GM19467 (cell line): ENCODE results near the gene CNNM2.
A peak's percentile ranks its signal among the peaks of the same experiment; 100 is the strongest.
"Not testable (repeated sequence)": the region's sequence is repeated elsewhere in the genome, so short reads cannot be mapped to it uniquely, and the experiment has no call there.

Experiments
- ATAC-seq: cut with Tn5 transposase; IDR thresholded peaks from one replicate; pipeline ENCODE4 v1.9.1; 2021; ENCODE audit warnings: mild to moderate bottlenecking, moderate library complexity; ENCODE audit not compliant: unreplicated experiment

CNNM2 gene

DNA sequence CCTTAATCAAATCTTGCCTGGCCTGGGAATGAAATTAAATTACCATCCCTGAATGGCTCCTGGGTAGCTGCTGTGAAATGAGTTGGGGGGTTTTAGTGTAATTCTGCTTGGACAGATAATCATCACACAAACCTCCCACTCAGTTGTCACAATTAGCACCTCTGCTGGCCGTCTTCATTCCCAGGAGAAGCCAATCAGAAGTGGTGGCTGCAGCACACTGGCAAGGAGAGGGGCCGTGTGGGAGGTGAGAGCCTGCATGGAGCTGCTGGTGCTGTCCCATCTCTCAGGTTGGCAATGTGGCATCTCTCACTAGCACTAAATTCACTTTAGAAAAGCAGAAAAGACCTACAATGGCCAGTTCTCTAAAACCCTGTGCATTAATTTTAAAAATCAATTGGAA is 182.5 kb downstream of the CNNM2 start:
- ATAC-seq = no peak

DNA sequence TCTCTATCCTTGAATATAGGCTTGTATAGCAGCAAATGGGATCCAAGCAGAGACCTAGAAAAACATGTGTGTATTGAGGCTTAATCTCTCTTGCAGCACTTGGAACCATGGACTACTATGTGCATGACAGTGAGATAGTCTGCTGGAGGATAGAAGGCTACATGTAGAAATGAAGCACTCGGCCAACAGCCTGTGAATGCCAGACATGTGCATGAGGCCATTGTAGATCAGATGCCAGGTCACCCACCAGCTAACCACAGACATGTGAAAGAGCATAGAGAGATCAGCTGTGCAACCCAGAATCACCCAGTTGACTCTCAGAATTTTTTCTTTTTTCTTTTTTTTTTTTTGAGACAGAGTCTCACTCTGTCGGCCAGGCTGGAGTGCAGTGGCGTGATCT is 184.1 kb downstream of the CNNM2 start:
- no peak for ATAC-seq

DNA sequence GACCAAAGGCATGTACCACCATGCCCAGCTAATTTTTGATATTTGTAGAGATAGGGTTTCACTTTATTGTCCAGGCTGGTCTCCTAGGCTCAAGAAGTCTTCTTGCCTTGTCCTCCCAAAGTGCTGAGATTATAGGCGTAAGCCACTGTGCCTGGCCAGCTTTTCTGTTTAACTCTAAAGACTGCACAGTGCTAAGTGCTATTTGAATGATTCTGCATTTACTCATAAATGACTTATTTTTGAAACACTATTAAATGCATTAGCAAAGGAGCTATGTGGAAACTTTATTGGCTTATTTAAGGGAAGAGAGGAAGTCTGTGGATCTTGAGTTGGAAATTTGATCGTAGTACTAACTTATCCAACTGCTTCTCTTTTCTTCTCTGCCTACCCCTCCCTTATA is 185.9 kb downstream of the CNNM2 start:
- ATAC-seq = no peak

DNA sequence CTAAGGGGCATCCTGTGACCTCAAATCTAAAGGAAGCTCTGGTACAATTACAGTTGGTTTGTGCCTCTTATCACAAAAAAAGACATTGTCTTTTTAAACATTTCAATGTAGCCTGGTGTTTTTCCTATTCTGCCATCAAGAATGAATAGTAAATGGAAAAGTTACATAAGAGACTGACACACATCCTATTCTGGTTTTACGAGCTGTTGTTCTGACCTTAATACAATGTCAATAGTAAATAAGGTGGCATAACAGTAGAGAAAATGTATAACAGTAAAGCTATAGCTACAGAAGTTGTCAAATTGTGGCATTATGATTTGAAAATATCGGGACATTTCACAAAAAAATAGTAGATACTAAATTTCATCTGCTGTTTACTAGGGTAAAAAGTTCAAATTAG is 186.6 kb downstream of the CNNM2 start:
- ATAC-seq = no peak

DNA sequence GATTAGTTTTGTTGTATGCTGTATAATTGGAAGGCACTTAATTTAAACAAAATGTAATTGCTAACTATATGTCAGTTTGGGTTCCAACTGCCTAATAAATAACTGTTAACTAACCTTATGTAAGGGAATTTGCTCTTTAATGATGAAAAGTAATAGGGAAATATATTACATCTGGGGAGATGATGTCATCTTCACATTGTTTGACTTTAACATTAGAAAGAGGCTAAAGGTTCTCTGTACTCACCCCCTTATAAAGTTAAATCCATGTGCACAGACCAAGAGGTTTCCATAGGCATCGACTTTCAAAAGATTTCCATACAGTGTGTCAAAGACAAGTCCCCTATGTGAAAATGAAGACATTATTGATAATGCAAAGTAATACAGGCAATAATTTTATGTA is 187.4 kb downstream of the CNNM2 start:
- ATAC-seq = no peak

DNA sequence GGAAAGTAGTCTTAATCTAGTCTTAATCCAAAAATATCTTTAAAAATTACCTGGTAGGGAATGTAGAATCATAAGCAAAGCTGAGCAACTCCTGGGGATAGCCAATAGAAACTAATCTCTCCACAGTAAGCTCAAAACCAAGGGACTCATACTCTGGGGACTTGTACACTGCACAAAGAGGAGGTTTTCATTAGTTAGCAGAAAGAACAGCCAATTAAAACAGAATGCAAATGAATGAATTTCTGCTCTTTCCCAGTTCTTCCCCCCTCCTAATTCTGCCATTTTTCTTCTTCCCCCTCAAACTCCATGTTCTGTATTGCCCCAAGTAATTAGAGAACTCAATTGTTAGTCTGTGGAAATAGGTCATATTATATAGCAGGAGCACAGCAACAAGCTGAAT is 188.4 kb downstream of the CNNM2 start:
- no peak for ATAC-seq

DNA sequence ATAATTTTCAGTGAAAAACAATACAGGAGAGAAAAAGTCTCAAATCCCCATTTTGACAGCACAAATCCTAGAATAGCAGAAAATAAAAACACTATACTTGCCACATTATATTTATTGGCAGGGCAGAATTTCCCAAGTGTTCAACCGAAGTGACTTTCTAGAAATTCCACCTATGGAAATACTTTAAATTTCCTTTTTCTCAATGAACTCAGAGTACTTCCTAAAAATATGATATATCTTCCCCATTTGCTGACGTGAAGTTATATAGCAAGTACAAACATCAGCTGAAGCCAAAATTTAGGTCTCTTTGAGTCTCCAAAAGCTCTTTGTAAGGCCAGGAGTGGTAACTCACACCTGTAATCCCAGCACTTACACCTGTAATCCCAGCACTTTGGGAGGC is 191.7 kb downstream of the CNNM2 start:
- no peak for ATAC-seq

DNA sequence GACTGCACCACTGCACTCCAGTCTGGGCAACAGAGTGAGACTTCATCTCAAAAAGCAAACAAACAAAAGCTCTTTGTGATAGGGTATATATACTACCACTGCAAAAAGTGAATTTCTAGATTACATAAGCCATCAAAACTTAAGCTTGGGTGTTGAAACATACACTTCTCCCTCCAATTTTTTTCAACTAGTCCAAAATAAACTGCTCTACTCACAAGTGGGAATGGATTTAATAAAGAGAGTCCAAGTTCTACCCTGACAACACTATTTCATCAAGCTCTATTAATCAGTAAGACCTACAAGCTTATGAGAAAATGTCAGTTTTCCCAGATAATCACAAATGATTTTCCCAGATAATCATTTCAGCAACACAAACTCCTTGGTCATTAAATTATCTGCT is 192.3 kb downstream of the CNNM2 start:
- no peak for ATAC-seq

DNA sequence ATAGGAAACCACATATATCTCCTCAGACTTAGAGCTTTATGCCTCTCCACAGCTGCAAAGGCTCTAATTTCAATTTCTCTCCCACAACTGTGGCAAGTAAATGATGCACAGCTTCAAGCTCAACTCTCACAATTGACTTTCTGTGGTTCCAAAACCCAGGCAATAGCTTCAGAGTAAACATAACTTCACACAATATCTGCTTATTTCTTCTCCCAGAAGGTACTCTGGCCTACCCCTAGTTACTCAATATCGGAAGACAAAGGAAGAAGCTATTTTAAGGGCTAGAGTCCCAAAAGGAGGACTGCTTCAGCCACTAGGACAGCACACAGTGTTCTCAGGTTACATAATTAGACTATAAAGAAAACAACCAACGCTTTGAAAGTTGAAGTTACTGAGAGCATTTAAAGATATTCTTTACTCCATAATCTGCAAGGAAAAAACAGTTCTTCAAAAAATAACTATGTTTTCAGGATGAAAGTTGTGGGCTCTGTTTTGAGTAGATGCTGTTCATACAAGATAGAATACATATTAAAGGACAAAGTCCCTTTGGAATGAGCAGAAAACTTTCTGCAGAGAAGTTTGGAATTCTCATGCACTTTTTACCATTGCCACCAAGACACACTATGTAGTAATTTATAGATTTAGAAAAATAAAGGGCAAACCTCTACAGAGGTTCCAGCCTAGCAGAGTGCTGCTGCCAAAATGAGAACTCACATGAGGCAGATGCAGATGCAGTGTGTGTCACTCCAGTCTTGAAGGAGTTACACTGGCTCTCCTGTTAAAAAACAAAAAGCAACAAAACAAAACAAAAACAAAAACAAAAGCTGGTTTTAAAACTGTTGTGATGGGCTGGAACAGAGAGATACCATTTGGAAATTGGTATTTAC is 193.2 kb downstream of the CNNM2 start:
- ATAC-seq = peak; percentile 6

DNA sequence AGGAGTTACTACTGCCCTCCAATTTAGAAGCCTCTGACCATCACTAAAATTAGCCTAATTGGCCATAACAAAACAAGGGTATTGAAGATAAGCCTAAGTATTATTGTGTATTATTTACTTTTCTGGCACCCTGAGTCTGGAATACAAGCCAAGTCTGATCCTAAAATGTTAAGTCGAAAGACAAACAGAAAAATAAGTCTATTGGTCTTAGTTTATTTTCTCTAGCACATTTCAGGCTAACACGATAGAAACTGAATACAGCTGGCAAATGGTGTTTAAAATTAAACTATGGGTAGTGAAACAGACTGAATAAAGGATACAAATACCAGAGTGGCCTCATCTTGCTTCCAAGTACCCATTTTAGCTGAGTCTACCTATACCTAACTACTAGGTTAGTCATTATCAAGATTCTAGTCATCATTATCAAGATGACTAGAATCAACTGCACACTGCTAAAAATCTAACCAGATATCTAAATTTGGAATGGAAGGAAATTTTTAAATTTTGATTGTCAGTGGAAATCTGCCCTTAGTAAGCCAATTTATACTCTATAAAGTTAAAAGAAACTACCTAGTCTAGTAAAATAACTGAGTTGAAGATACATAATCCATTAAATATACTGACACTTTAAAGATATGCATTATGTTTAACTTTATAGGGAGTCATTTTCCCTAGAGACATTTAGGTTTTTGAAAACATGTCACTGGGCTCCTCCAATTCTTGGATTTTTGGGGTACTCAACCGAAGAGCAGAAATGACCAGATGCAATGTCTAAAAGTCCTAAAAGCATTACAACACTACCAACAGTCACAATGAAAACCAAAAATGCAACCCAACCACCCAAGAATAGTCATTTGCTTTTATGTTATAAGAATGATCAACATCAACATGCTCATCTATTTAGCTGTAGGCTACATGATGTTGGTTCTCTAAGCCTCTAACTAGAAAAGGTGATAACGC is 194.1 kb downstream of the CNNM2 start:
- ATAC-seq = peak; percentile 49

DNA sequence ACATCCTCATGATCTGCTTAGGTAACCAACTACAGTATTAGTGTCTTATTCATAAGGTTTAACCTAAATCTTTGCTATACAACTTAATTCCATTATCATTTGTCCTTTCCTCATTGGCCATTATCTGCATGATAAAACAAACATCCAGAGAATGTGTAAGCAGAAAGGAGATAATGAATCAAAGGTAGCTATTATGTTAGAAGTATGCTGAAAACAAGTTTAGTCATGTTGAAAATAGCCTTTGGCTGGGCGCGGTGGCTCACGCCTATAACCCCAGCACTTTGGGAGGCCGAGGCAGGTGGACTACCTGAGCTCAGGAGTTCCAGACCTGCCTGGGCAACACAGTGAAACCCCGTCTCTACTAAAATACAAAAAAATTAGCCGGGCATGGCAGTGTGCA is 196.8 kb downstream of the CNNM2 start:
- no peak for ATAC-seq

DNA sequence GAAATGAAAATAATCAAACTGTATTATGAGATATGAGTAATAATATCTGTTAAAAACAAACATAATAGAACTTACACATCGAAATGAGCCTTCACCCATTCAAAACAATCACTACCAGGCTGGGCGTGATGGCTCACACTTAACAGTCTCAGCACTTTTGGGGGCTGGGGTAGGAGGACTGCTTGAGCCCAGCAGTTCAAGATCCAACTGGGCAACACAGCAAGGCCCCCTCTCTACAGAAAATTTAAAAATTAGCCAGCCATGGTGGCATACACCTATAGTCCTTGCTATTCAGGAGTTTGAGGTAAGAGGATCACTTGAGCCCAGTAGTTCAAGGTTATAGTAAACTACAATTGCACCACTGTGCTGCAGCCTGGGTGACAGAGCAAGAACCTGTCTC is 199.2 kb downstream of the CNNM2 start:
- no peak for ATAC-seq

DNA sequence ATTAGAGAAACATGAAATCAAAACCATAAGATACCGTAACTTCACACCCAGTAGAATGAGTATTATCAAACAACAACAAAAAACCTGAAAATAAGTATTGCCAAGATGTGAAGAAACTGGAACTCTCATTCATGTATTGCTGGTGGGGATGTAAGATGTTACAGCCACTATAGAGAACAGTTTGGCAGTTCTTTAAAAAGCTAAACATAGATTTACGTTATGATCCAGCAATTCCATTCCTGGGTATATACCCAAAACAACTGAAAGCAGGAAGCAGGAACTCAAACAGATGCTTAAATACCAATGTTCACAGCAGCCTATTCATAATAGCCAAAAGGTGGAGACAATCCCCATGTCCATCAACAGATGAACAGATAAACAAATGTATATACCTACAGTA is 202.5 kb downstream of the CNNM2 start:
- ATAC-seq = no peak

DNA sequence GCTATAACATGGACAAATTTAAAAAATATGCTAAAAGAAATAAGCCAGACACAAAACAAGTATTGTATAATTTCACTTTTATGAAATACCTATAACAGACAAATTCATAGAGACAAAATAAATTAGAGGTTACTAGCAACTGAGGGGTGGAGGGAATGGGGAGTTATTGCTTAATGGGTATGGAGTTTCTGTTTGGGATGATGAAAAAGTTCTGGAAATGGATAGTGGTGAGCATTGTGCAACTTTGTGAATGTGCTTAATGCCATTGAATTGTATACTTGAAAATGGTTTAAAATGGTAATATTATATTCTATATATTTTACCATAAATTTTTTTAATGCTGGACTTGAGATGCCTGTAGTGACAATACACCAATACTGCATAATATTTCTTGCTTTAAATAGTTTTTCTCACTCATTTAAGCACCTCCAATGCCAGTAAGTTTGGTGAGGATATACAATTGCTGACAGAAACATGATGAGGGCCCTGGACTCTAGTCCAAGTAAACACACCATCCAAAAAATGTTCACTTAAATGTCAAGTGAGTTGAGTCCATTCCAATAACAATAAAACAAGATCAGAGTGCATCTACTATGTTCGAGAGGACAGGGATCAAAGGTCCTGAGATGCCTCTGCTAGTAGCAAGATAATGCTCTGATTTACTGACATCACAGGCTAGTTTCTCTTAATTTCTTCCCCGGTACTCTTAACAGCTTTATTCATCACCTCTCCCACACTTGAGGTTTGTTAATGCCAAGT is 203.1 kb downstream of the CNNM2 start:
- no peak for ATAC-seq

DNA sequence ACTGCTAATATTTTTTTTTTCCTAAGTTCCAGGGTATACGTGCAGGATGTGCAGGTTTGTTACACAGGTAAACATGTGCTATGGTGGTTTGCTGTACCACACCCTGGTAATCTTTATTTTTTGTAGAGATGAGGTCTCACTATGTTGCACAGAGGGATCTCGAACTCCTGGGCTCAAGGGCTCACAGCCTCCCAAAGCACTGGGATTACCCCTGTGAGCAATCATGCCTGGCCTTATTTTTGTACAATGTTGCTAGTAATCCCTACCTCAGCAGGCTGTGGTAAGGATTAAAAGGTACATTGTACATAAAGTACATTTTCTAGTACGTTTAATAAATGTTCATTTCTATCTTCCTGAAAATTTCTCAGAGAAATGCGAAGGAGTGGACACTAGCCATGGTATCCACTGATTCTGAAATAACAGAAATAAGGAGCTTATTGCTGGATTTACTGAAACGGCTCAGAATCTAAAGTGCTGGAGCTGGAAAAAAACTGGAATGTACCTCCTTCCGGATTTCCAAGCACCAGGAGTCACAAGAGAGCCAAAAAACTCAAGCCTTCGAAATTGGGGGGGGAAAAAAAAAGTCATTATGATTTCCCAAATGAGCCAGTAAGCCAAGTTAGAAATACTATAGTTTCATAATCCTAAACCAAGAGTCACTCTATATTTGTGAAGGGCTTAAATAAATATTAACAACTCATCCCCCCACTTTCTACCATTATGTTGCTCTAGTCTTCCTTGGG is 205.4 kb downstream of the CNNM2 start:
- ATAC-seq = no peak

DNA sequence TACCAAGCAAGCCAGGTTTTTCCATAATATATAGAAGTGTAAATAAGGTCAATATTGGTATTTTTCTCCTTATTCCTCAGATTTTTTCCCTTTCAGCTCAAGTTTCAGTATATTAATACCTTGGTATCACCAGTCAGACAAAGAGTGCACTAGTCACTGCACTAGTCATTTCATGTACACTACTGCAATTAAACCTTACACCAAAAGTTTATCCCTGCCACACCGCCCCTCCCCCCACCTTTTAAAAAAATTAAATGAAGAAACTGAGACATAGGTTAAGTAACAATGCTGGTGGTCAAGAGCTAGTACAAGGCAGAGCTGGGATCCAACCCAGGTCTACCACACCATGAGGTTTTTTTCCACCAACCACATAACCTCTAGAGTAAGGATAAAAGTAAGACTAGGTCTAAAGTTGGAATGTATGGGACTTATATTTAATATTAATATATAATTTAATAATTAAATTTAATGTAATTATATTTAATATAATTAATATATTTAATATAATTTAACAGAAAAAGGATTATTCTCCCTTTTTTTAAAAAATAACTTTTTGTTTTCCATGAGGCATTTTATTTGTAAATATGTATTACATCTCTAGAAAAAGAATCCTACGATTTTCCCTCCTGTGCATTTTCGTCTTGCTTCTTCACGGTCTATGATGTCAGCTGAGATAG is 206.5 kb downstream of the CNNM2 start:
- no peak for ATAC-seq

DNA sequence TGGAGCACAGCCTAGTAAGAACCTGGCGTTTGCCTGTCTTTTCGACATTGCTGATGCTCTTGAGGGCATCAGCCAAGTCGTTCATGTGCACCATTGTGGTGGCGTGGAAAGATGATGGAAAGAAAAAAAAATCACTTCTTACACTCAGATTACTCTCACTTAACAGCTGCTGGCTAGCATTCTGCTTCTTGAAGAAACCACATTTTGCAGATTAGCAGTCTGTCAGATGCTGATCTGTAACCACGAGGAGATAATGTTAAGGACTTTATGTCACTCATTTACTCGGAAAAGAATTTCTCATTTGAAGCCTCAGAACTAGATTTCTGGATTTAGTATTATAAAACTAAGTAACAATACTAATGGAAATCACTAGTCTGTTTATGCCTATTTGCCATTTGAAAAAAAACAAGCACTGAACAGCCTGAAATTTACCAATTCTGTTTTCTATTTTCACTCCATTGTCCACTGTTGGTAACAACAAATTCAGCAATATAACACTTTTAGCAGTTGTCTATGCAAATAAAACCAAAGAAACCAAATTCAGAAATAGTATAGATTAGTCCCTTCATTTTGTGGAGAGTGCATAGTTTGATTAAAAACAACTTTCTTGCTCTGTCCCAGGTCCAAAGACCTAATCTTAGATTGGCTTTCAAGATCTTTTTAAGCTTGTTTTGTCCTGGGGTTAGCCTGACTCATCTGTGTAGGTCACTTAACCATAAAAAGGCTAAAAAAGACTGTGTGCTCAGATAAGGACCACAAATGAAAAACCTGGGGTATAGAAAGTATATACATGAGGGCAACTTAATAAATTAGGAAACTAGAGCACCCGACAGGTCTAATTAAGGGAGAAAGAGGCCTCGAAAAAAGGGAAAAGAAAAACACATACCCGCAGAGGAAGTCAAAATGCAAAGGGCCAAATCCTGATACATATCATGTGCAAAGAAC is 207.5 kb downstream of the CNNM2 start:
- ATAC-seq = peak; percentile 69

DNA sequence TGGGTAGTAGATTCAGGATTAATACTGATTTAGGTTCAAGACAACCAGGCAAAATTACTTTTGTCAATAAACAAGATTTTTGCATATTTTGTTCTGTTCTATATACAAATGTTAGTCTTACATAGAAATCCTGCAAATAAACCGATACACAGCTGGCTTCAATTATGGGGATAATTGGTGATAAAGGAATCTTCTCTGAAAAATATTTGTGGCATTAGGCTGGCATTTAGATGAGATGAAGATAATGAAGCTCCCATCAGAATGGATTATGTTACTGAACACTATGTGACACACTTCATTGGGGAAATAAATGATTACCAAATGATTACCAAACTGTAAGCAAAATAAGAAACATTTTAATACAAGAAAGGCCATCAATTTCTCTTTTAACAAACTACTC is 209.1 kb downstream of the CNNM2 start:
- ATAC-seq = no peak

DNA sequence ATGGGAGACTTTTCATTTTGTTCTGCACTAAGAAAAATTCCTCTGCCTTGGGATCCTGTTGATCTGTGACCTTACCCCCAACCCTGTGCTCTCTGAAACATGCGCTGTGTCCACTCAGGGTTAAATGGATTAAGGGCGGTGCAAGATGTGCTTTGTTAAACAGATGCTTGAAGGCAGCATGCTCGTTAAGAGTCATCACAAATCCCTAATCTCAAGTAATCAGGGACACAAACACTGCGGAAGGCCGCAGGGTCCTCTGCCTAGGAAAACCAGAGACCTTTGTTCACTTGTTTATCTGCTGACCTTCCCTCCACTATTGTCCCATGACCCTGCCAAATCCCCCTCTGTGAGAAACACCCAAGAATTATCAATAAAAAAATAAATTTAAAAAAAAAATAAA is 212.1 kb downstream of the CNNM2 start:
- ATAC-seq = not testable (repeated sequence)
